Caco-2 (cell line): Measurements from ENCODE around the gene LUZP1. TPM values are rescaled to one million over a fixed set of nuclear protein-coding genes. Genes with fewer than 3 reads are reported as not detected.

Source experiments
- BruUV-seq: library from RNA; stranded (reverse); fragments of 400-500 nt; replicated peaks from 2 replicates; lab custom pipeline; 2021; lab: Mats Ljungman, UMichigan
- CTCF ChIA-PET: fragments of 300-600 bp; sonication (Branson Sonifier 250); formaldehyde crosslinking; loops from one replicate; lab custom pipeline; 2022; ENCODE audit warnings: antibody characterized with exemption; lab: Charles Lee
- POLR2A ChIA-PET: fragments of 300-600 bp; sonication (Branson Sonifier 250); formaldehyde crosslinking; loops from one replicate; lab custom pipeline; 2022; ENCODE audit warnings: antibody characterized with exemption; lab: Charles Lee
- DNase-seq, 2 experiments: peaks; one replicate each; pipeline versions ENCODE4 v3.0.0 to v3.0.0-alpha.2; 2020 to 2022
- H3K27me3 ChIP-seq: replicated peaks from 2 replicates; pipeline ENCODE4 v1.6.0; 2011; ENCODE audit warnings: low read length; ENCODE audit not compliant: control insufficient read depth, insufficient read depth
- H3K36me3 ChIP-seq: 2 replicates; pipeline ENCODE4 v1.5.1; 2011; ENCODE audit warnings: low read length; ENCODE audit not compliant: control insufficient read depth, insufficient read depth
- H3K4me1 ChIP-seq: fragments of 250-450 bp; sonication (Bioruptor Pico); 2 replicates; pipeline ENCODE4 v1.5.1; 2020; ENCODE audit warnings: mild to moderate bottlenecking
- H3K4me3 ChIP-seq: 2 replicates; pipeline ENCODE4 v1.5.1; 2011; ENCODE audit warnings: low read depth, mild to moderate bottlenecking, control low read depth, low read length
- H3K9me3 ChIP-seq: fragments of 250-450 bp; sonication (Bioruptor Pico); 2 replicates; pipeline ENCODE4 v1.5.1; 2020; ENCODE audit warnings: mild to moderate bottlenecking, moderate library complexity
- H3K27ac Mint-ChIP-seq: one replicate; pipeline ENCODE4 v1.8.0; 2022; ENCODE audit warnings: mixed read lengths; ENCODE audit not compliant: unreplicated experiment
- H3K27me3 Mint-ChIP-seq: one replicate; pipeline ENCODE4 v1.8.0; 2022; ENCODE audit warnings: mixed read lengths; ENCODE audit not compliant: insufficient read depth, unreplicated experiment
- H3K36me3 Mint-ChIP-seq: one replicate; pipeline ENCODE4 v1.8.0; 2022; ENCODE audit warnings: mild to moderate bottlenecking, mixed read lengths; ENCODE audit not compliant: insufficient read depth, unreplicated experiment
- H3K4me1 Mint-ChIP-seq: one replicate; pipeline ENCODE4 v1.8.0; 2022; ENCODE audit warnings: low read depth, mixed read lengths; ENCODE audit not compliant: unreplicated experiment
- H3K4me3 Mint-ChIP-seq: one replicate; pipeline ENCODE4 v1.8.0; 2022; ENCODE audit warnings: mild to moderate bottlenecking, moderate library complexity, mixed read lengths; ENCODE audit not compliant: unreplicated experiment
- H3K9me3 Mint-ChIP-seq: one replicate; pipeline ENCODE4 v1.8.0; 2022; ENCODE audit warnings: mixed read lengths; ENCODE audit not compliant: unreplicated experiment
- CTCF ChIP-seq, 2 experiments: fragments of 200-600 bp in 1 of 2; IDR thresholded peaks; 1 replicate in 1 of 2; 2 replicates in 1 of 2; pipeline versions ENCODE4 v1.5.1 to v1.8.0; 2011 to 2022; ENCODE audit warnings: antibody characterized with exemption in 1 of 2, control low read depth in 1 of 2, inconsistent platforms in 1 of 2, low read depth in 1 of 2, low read length in 1 of 2, mild to moderate bottlenecking in 1 of 2, moderate library complexity in 1 of 2; ENCODE audit not compliant: insufficient read depth in 1 of 2, severe bottlenecking in 1 of 2, unreplicated experiment in 1 of 2
- intact Hi-C: fragments of 100-400 bp; cut with micrococcal nuclease; formaldehyde crosslinking; loops from one replicate; pipeline ENCODE4 v1.10.0; 2022; ENCODE audit not compliant: unreplicated experiment
- total RNA-seq: library from RNA; stranded (reverse); gene quantifications from 2 replicates; pipeline ENCODE4 v1.2.3, GENCODE V29; 2022

LUZP1 gene
- total RNA-seq, 1 experiment from 2014 or later, result 20.6 TPM

DNA sequence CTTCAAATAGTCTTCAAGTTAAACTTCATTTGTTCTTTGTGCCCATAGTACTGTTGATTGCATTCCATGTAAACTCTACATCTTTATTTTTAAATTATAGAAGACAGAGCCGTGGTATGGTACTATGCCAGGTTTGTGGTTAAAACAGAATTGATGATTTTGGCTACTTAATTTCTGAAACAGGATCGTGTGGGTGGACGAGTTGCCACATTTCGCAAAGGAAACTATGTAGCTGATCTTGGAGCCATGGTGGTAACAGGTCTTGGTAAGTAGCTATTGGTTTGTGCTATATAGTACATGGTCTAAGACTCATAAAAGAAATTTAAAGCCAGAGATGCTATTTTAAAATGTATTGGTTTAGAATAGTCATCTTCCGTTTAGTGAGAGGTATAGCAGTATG is 111.4 kb downstream of the LUZP1 start:
- DNase-seq, result no peak
- TF ChIP-seq CTCF (IDR thresholded peaks at IDR 0.05; ENCODE audit: insufficient read depth in 1 of 2, low read depth in 1 of 2, low read length in 1 of 2, severe bottlenecking in 1 of 2, unreplicated experiment in 1 of 2), result no peak
- Histone ChIP-seq H3K36me3 (no peaks in the 10 kb centered on the region; the same call in 1 of the 2 replicates), H3K4me1 (no peaks in the 10 kb centered on the region), H3K27me3 (no peaks in the 10 kb centered on the region), H3K4me3 (no peak overlapping the region), H3K9me3 (no peaks in the 10 kb centered on the region)
- Mint-ChIP-seq H3K4me3 (no peak overlapping the region), H3K4me1 (no peaks in the 10 kb centered on the region), H3K36me3 (peaks cover 38% of the 10 kb centered on the region), H3K27me3 (no peaks in the 10 kb centered on the region), H3K27ac (no peak overlapping the region), H3K9me3 (no peaks in the 10 kb centered on the region)
- ChIA-PET CTCF (interaction anchor here (0.6 kb wide), 1 partner anchor 1685 kb away, joined by 3 read pairs; no protein-coding TSS in a partner anchor), POLR2A (no interaction called here)
- intact Hi-C loops, result no loop called here
- no TSS peak for BruUV-seq

GRCh38 chr1:23051290-23051909 is 117.3 kb downstream of the LUZP1 start:
- DNase-seq, result no peak
- H3K27ac Mint-ChIP-seq, result no peak overlapping the region
- intact Hi-C loops, result no loop called here
- H3K9me3 Mint-ChIP-seq, result no peaks in the 10 kb centered on the region
- no TSS peak for BruUV-seq
- no peaks in the 10 kb centered on the region for H3K9me3 ChIP-seq
- H3K36me3 Mint-ChIP-seq, result peaks cover 8% of the 10 kb centered on the region
- no peak overlapping the region for H3K4me3 Mint-ChIP-seq
- no peak for TF ChIP-seq CTCF (IDR thresholded peaks at IDR 0.05; ENCODE audit: insufficient read depth in 1 of 2, low read depth in 1 of 2, low read length in 1 of 2, severe bottlenecking in 1 of 2, unreplicated experiment in 1 of 2)
- H3K4me1 Mint-ChIP-seq, result no peaks in the 10 kb centered on the region
- POLR2A ChIA-PET, result no interaction called here
- no peak overlapping the region for H3K4me3 ChIP-seq
- no peaks in the 10 kb centered on the region for H3K36me3 ChIP-seq
- H3K27me3 Mint-ChIP-seq, result no peaks in the 10 kb centered on the region
- H3K4me1 ChIP-seq, result no peaks in the 10 kb centered on the region
- no peaks in the 10 kb centered on the region for H3K27me3 ChIP-seq
- CTCF ChIA-PET, result no interaction called here

DNA sequence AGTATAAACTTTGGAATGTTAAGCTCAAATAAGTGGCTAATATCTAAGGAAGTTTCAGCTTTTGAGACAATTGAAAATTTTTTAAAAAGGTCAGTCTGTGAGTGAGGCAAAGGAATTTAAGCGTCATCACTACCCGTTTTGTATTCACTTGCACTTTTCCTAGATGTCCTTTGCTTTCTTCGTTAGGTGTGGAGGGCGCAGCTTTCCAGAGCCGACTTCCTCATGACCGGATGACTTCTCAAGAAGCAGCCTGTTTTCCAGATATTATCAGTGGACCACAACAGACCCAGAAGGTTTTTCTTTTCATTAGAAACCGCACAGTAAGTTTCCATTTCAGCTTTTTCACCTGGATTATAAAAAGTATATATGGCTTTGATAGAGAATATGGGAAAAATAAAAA is 118.5 kb downstream of the LUZP1 start:
- Mint-ChIP-seq H3K27ac (no peak overlapping the region), H3K4me1 (no peaks in the 10 kb centered on the region), H3K9me3 (no peaks in the 10 kb centered on the region), H3K36me3 (peaks cover 8% of the 10 kb centered on the region), H3K27me3 (no peaks in the 10 kb centered on the region), H3K4me3 (no peak overlapping the region)
- TF ChIP-seq CTCF (IDR thresholded peaks at IDR 0.05; ENCODE audit: insufficient read depth in 1 of 2, low read depth in 1 of 2, low read length in 1 of 2, severe bottlenecking in 1 of 2, unreplicated experiment in 1 of 2), result no peak
- Histone ChIP-seq H3K27me3 (no peaks in the 10 kb centered on the region), H3K4me3 (no peak overlapping the region), H3K36me3 (no peaks in the 10 kb centered on the region), H3K9me3 (no peaks in the 10 kb centered on the region), H3K4me1 (no peaks in the 10 kb centered on the region)
- no TSS peak for BruUV-seq
- DNase-seq, result no peak
- intact Hi-C loops, result no loop called here
- ChIA-PET POLR2A (no interaction called here), CTCF (no interaction called here)
